ENCODE data around the gene GNAT1.

The GNAT1 gene

DNA sequence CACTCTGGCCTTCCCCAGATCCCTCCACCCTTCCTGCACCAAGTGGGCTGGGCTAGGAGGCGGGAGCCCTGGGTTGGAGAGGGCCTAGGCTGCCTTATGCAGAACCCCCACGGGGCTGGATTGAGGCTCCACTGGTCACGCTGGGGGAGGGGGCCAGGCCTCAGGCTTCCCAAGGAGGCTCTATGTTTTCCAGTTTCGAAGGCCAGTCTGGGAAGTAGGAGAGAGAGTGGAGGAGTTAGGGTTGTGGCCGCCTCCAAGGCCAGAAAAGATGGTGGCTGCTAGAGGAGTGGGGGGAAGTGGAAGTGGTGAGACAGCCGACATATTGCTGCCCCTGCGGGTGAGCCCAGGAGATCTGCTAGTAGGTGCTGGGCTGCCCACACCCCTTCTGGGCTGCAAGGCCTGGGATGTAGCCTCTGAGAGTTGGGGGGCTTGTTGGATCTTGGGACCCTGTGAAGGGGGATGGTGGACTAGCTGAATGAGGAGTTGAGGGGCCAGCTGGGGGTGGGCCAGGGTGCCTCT lies 45.8 kb downstream of the GNAT1 start:
- Histone ChIP-seq H3K27ac (ENCODE audit: low read depth, low read length) (peak overlapping the region; percentile 76), H3F3A (ENCODE audit: insufficient read depth) (no peaks in the 10 kb centered on the region), H3K9me3 (ENCODE audit: insufficient read depth, low read length) (no peaks in the 10 kb centered on the region), H3K79me2 (ENCODE audit: insufficient read depth, low read length) (peaks cover 58% of the 10 kb centered on the region), H3K9ac (ENCODE audit: low read length) (peak overlapping the region; percentile 72), H3K9me2 (replicated peaks; ENCODE audit: insufficient read depth, low read length) (no peaks in the 10 kb centered on the region), H4K20me1 (ENCODE audit: low read depth, low read length) (no peaks in the 10 kb centered on the region), H3K36me3 (ENCODE audit: low read length) (no peaks in the 10 kb centered on the region), H2AFZ (ENCODE audit: low read depth, low read length, severe bottlenecking) (no peak overlapping the region), H3K27me3 (ENCODE audit: low read length) (no peaks in the 10 kb centered on the region), H3K4me3 (ENCODE audit: insufficient read depth, low read length, poor library complexity, severe bottlenecking) (peak overlapping the region; percentile 96), H3K4me2 (ENCODE audit: low read depth, low read length, poor library complexity, severe bottlenecking) (peak overlapping the region; percentile 84)
- TF ChIP-seq, protein P1, sequence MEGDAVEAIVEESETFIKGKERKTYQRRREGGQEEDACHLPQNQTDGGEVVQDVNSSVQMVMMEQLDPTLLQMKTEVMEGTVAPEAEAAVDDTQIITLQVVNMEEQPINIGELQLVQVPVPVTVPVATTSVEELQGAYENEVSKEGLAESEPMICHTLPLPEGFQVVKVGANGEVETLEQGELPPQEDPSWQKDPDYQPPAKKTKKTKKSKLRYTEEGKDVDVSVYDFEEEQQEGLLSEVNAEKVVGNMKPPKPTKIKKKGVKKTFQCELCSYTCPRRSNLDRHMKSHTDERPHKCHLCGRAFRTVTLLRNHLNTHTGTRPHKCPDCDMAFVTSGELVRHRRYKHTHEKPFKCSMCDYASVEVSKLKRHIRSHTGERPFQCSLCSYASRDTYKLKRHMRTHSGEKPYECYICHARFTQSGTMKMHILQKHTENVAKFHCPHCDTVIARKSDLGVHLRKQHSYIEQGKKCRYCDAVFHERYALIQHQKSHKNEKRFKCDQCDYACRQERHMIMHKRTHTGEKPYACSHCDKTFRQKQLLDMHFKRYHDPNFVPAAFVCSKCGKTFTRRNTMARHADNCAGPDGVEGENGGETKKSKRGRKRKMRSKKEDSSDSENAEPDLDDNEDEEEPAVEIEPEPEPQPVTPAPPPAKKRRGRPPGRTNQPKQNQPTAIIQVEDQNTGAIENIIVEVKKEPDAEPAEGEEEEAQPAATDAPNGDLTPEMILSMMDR (IDR thresholded peaks at IDR 0.05; ENCODE audit: insufficient read depth, low read length, poor library complexity, severe bottlenecking), result no peak
- no peak for TF ChIP-seq EZH2phosphoT487 (conservative IDR thresholded peaks at IDR 0.05; ENCODE audit: low read length)

- Histone ChIP-seq H3K9me3 (ENCODE audit: insufficient read depth, low read length) (no peaks in the 10 kb centered on the region), H3K27me3 (ENCODE audit: low read length) (no peaks in the 10 kb centered on the region), H3K36me3 (ENCODE audit: low read length) (no peaks in the 10 kb centered on the region), H3F3A (ENCODE audit: insufficient read depth) (peaks cover 4% of the 10 kb centered on the region), H2AFZ (ENCODE audit: low read depth, low read length, severe bottlenecking) (no peak overlapping the region), H3K4me3 (ENCODE audit: insufficient read depth, low read length, poor library complexity, severe bottlenecking) (peak overlapping the region; percentile 96), H3K9me2 (replicated peaks; ENCODE audit: insufficient read depth, low read length) (no peaks in the 10 kb centered on the region), H4K20me1 (ENCODE audit: low read depth, low read length) (no peaks in the 10 kb centered on the region), H3K27ac (ENCODE audit: low read depth, low read length) (peak overlapping the region; percentile 76), H3K4me2 (ENCODE audit: low read depth, low read length, poor library complexity, severe bottlenecking) (peak overlapping the region; percentile 84), H3K9ac (ENCODE audit: low read length) (peak overlapping the region; percentile 72), H3K79me2 (ENCODE audit: insufficient read depth, low read length) (peaks cover 64% of the 10 kb centered on the region)
- TF ChIP-seq, protein P1 (IDR thresholded peaks at IDR 0.05; ENCODE audit: insufficient read depth, low read length, poor library complexity, severe bottlenecking), result no peak
- no peak for TF ChIP-seq EZH2phosphoT487 (conservative IDR thresholded peaks at IDR 0.05; ENCODE audit: low read length)
Observed at GRCh38 chr3:50237754-50238548, 46.5 kb downstream of the GNAT1 start.

- Histone ChIP-seq H3K79me2 (ENCODE audit: insufficient read depth, low read length) (peaks cover 70% of the 10 kb centered on the region), H3K9ac (ENCODE audit: low read length) (peak overlapping the region; percentile 72), H3K4me2 (ENCODE audit: low read depth, low read length, poor library complexity, severe bottlenecking) (peak overlapping the region; percentile 84), H2AFZ (ENCODE audit: low read depth, low read length, severe bottlenecking) (no peak overlapping the region), H4K20me1 (ENCODE audit: low read depth, low read length) (no peaks in the 10 kb centered on the region), H3K27ac (ENCODE audit: low read depth, low read length) (peak overlapping the region; percentile 76), H3K9me3 (ENCODE audit: insufficient read depth, low read length) (no peaks in the 10 kb centered on the region), H3F3A (ENCODE audit: insufficient read depth) (peaks cover 10% of the 10 kb centered on the region), H3K9me2 (replicated peaks; ENCODE audit: insufficient read depth, low read length) (no peaks in the 10 kb centered on the region), H3K27me3 (ENCODE audit: low read length) (no peaks in the 10 kb centered on the region), H3K4me3 (ENCODE audit: insufficient read depth, low read length, poor library complexity, severe bottlenecking) (peak overlapping the region; percentile 47), H3K36me3 (ENCODE audit: low read length) (no peaks in the 10 kb centered on the region)
- TF ChIP-seq, protein P1 (IDR thresholded peaks at IDR 0.05; ENCODE audit: insufficient read depth, low read length, poor library complexity, severe bottlenecking), result no peak
- no peak for TF ChIP-seq EZH2phosphoT487 (conservative IDR thresholded peaks at IDR 0.05; ENCODE audit: low read length)
Observed at GRCh38 chr3:50238549-50239026, 47.2 kb downstream of the GNAT1 start.

All from SU-DHL-6 (cell line).